Left lobe of liver (tissue), 2 donors: ENCODE data around the gene KRTAP10-2. TPM values are rescaled to one million over a fixed set of nuclear protein-coding genes. Genes with fewer than 3 reads are reported as not detected.
"Not testable (repeated sequence)": the region's sequence is repeated elsewhere in the genome, so short reads cannot be mapped to it uniquely, and the experiment has no call there.

ENCODE experiments used
- ATAC-seq: fragments of 200-7000 bp; cut with Tn5 transposase; one replicate; pipeline ENCODE4 v1.9.1; 2020; ENCODE audit warnings: mild to moderate bottlenecking, moderate library complexity
- DNase-seq: peaks from one replicate; pipeline ENCODE4 v3.0.0-alpha.2; 2020; ENCODE audit warnings: low spot score
- total RNA-seq: library from RNA; stranded (reverse); gene quantifications from one replicate; pipeline ENCODE4 v1.2.1, GENCODE V29; 2021
- donor health status: DM: no; HTN: no; CAD: no; lungs with moderate emphysema.
- donor health status: DM: no; HTN: yes; CAD: no.

Gene KRTAP10-2
- total RNA-seq, 1 donor from 2014 or later, result not detected

- DNase-seq, result no peak
- ATAC-seq, result no peak
Observed at GRCh38 chr21:44583800-44584147, 32.5 kb upstream of the KRTAP10-2 start.

- DNase-seq, result peak; percentile 49
- ATAC-seq, result peak; percentile 86
Observed at GRCh38 chr21:44583089-44583799, 31.9 kb upstream of the KRTAP10-2 start.

GRCh38 chr21:44582055-44582454, 30.8 kb upstream of the KRTAP10-2 start:
- ATAC-seq (no peak), DNase-seq (no peak)

- ATAC-seq (no peak), DNase-seq (no peak)
Observed at GRCh38 chr21:44581158-44581557, 29.9 kb upstream of the KRTAP10-2 start.

- peak; percentile 47 for ATAC-seq
- peak; percentile 43 for DNase-seq
Observed at GRCh38 chr21:44580231-44580821, 29.0 kb upstream of the KRTAP10-2 start, which contains the start of gene KRTAP10-5. KRTAP10-5 (minus strand) TSS chr21:44580604; CDS start chr21:44580578, 26 bp downstream.

- no peak for DNase-seq
- ATAC-seq, result no peak
Observed at GRCh38 chr21:44579833-44580144, 28.5 kb upstream of the KRTAP10-2 start.

GRCh38 chr21:44579056-44579832, 27.9 kb upstream of the KRTAP10-2 start:
- no peak for DNase-seq
- no peak for ATAC-seq

- ATAC-seq, result no peak
Observed at GRCh38 chr21:44578371-44579055, 27.2 kb upstream of the KRTAP10-2 start.

GRCh38 chr21:44576025-44576420, 24.7 kb upstream of the KRTAP10-2 start:
- no peak for ATAC-seq
- no peak for DNase-seq

More at GRCh38 chr21:44578371-44579055, 27.2 kb upstream of the KRTAP10-2 start:
- no peak for DNase-seq

GRCh38 chr21:44575307-44576024, 24.2 kb upstream of the KRTAP10-2 start:
- no peak for DNase-seq
- no peak for ATAC-seq

- DNase-seq, result peak; percentile 86
- peak; percentile 93 for ATAC-seq
Observed at GRCh38 chr21:44574457-44575306, 23.4 kb upstream of the KRTAP10-2 start.

GRCh38 chr21:44573630-44574456, 22.5 kb upstream of the KRTAP10-2 start, which contains the start of gene KRTAP10-4:
KRTAP10-4 (plus strand) TSS chr21:44573729; CDS start chr21:44573759, 30 bp downstream.
- not testable (repeated sequence) for DNase-seq
- peak; percentile 14 for ATAC-seq

- ATAC-seq (no peak), DNase-seq (no peak)
Observed at GRCh38 chr21:44572959-44573583, 21.8 kb upstream of the KRTAP10-2 start.

GRCh38 chr21:44571844-44572782, 20.8 kb upstream of the KRTAP10-2 start:
- DNase-seq, result no peak
- no peak for ATAC-seq

- ATAC-seq (no peak), DNase-seq (no peak)
Observed at GRCh38 chr21:44571296-44571695, 20.0 kb upstream of the KRTAP10-2 start.

GRCh38 chr21:44569861-44570517, 18.7 kb upstream of the KRTAP10-2 start:
- DNase-seq (no peak), ATAC-seq (no peak)
